Neural cell (in vitro differentiated cells): Measurements from ENCODE around the gene XRCC6. TPM values are rescaled to one million over a fixed set of nuclear protein-coding genes. Genes with fewer than 3 reads are reported as not detected.
A peak's percentile ranks its signal among the peaks of the same experiment; 100 is the strongest.
"Not testable (repeated sequence)": the region's sequence is repeated elsewhere in the genome, so short reads cannot be mapped to it uniquely, and the experiment has no call there.

ENCODE experiments used
- H2AFZ ChIP-seq: fragments of 200-600, 300-800 bp; sonication (generic), shearing (Covaris generic); 2 replicates; pipeline ENCODE4 v1.6.0; 2014; ENCODE audit warnings: low read depth, mild to moderate bottlenecking, antibody characterized with exemption, low read length, moderate library complexity
- H3F3A ChIP-seq: fragments of 200-600 bp; shearing (Covaris generic); 2 replicates; pipeline ENCODE4 v1.6.1; 2016; ENCODE audit warnings: mild to moderate bottlenecking, moderate library complexity, mixed read lengths, antibody characterized with exemption, low read length; ENCODE audit not compliant: insufficient read depth, poor library complexity, severe bottlenecking
- H3K27ac ChIP-seq: fragments of 200-600, 300-800 bp; sonication (generic), shearing (Covaris generic); 2 replicates; pipeline ENCODE4 v1.5.1; 2014; ENCODE audit warnings: mild to moderate bottlenecking, low read length, moderate library complexity
- H3K27me3 ChIP-seq: fragments of 300-800, 200-600 bp; sonication (generic), shearing (Covaris generic); 2 replicates; pipeline ENCODE4 v1.6.0; 2014; ENCODE audit warnings: mild to moderate bottlenecking, low read depth, low read length, moderate library complexity; ENCODE audit not compliant: insufficient read depth
- H3K36me3 ChIP-seq: fragments of 300-800, 200-600 bp; sonication (generic), shearing (Covaris generic); 2 replicates; pipeline ENCODE4 v1.5.1; 2014; ENCODE audit warnings: mild to moderate bottlenecking, antibody characterized with exemption, low read length, moderate library complexity; ENCODE audit not compliant: insufficient read depth
- H3K4me2 ChIP-seq: fragments of 300-800, 200-600 bp; sonication (generic), shearing (Covaris generic); 2 replicates; pipeline ENCODE4 v1.6.0; 2014; ENCODE audit warnings: mild to moderate bottlenecking, low read length
- H3K4me3 ChIP-seq: fragments of 300-800, 200-600 bp; sonication (generic), shearing (Covaris generic); 2 replicates; pipeline ENCODE4 v1.5.1; 2014; ENCODE audit warnings: mild to moderate bottlenecking, low read length, moderate library complexity
- H3K79me2 ChIP-seq: fragments of 200-600 bp; shearing (Covaris generic); replicated peaks from 2 replicates; pipeline ENCODE4 v1.6.0; 2014; ENCODE audit warnings: mild to moderate bottlenecking, low read length, moderate library complexity; ENCODE audit not compliant: insufficient read depth
- H3K9ac ChIP-seq: fragments of 300-800, 200-600 bp; sonication (generic), shearing (Covaris generic); 2 replicates; pipeline ENCODE4 v1.6.1; 2016; ENCODE audit warnings: mild to moderate bottlenecking, low read length, mixed read lengths
- H3K9me2 ChIP-seq: fragments of 200-600 bp; shearing (Covaris generic); 2 replicates; pipeline ENCODE4 v1.6.1; 2016; ENCODE audit warnings: mild to moderate bottlenecking, low read length, mixed read lengths; ENCODE audit not compliant: insufficient read depth
- H3K9me3 ChIP-seq: fragments of 200-600, 300-800 bp; sonication (generic), shearing (Covaris generic); 2 replicates; pipeline ENCODE4 v1.6.1; 2016; ENCODE audit warnings: mild to moderate bottlenecking, mixed run types, low read length, moderate library complexity, mixed read lengths
- H4K20me1 ChIP-seq: fragments of 200-600 bp; shearing (Covaris generic); 2 replicates; pipeline ENCODE4 v1.6.1; 2016; ENCODE audit warnings: mild to moderate bottlenecking, mixed run types; ENCODE audit not compliant: insufficient read depth
- EP300 ChIP-seq: fragments of 450-650 bp; conservative IDR thresholded peaks from 2 replicates; pipeline ENCODE4 v1.6.1; 2014; ENCODE audit warnings: antibody characterized with exemption, mild to moderate bottlenecking, moderate library complexity; ENCODE audit not compliant: poor library complexity, severe bottlenecking
- EZH2 ChIP-seq: fragments of 200-600, 300-800 bp; shearing (Covaris generic), sonication (generic); IDR thresholded peaks from 2 replicates; pipeline ENCODE4 v1.6.1; 2014; ENCODE audit warnings: antibody characterized with exemption, low read length, borderline replicate concordance, mild to moderate bottlenecking; ENCODE audit not compliant: insufficient read depth, poor library complexity, severe bottlenecking
- MXI1 ChIP-seq: fragments of 450-650 bp; conservative IDR thresholded peaks from 2 replicates; pipeline ENCODE4 v1.6.1; 2014; ENCODE audit warnings: antibody characterized with exemption, mild to moderate bottlenecking; ENCODE audit not compliant: poor library complexity, severe bottlenecking
- POLR2AphosphoS5 ChIP-seq: IDR thresholded peaks from 2 replicates; pipeline ENCODE4 v1.6.1; 2012
- RAD21 ChIP-seq: fragments of 450-650 bp; conservative IDR thresholded peaks from 2 replicates; pipeline ENCODE4 v1.6.1; 2014; ENCODE audit warnings: antibody characterized with exemption, mild to moderate bottlenecking, moderate library complexity
- SMC3 ChIP-seq: fragments of 450-650 bp; conservative IDR thresholded peaks from 2 replicates; pipeline ENCODE4 v1.6.1; 2014; ENCODE audit warnings: antibody characterized with exemption, mild to moderate bottlenecking, moderate library complexity; ENCODE audit not compliant: poor library complexity
- TAF1 ChIP-seq: IDR thresholded peaks from 2 replicates; pipeline ENCODE4 v1.6.1; 2012; ENCODE audit warnings: low read depth
- polyA minus RNA-seq: library from RNA; depleted of rRNA, polyadenylated mRNA; stranded (reverse); fragments of >200 nt; gene quantifications from 2 replicates; pipeline ENCODE4 v1.2.3, GENCODE V29; 2014
- polyA plus RNA-seq: library from polyadenylated mRNA; depleted of rRNA; stranded (reverse); fragments of >200 nt; gene quantifications from 2 replicates; pipeline ENCODE4 v1.2.3, GENCODE V29; 2014
- TF ChIP-seq, protein P1 (sequence below): fragments of 450-650 bp; IDR thresholded peaks from 2 replicates; pipeline ENCODE4 v1.5.1; 2014; ENCODE audit warnings: antibody characterized with exemption, mild to moderate bottlenecking, moderate library complexity; ENCODE audit not compliant: poor library complexity, severe bottlenecking
- TF ChIP-seq, protein P2 (sequence below): IDR thresholded peaks from 2 replicates; pipeline ENCODE4 v1.6.1; 2012; ENCODE audit warnings: borderline replicate concordance

XRCC6 gene
- 397 and 398 TPM in 2 replicates for polyA plus RNA-seq
- 271 and 280 TPM in 2 replicates for polyA minus RNA-seq

DNA sequence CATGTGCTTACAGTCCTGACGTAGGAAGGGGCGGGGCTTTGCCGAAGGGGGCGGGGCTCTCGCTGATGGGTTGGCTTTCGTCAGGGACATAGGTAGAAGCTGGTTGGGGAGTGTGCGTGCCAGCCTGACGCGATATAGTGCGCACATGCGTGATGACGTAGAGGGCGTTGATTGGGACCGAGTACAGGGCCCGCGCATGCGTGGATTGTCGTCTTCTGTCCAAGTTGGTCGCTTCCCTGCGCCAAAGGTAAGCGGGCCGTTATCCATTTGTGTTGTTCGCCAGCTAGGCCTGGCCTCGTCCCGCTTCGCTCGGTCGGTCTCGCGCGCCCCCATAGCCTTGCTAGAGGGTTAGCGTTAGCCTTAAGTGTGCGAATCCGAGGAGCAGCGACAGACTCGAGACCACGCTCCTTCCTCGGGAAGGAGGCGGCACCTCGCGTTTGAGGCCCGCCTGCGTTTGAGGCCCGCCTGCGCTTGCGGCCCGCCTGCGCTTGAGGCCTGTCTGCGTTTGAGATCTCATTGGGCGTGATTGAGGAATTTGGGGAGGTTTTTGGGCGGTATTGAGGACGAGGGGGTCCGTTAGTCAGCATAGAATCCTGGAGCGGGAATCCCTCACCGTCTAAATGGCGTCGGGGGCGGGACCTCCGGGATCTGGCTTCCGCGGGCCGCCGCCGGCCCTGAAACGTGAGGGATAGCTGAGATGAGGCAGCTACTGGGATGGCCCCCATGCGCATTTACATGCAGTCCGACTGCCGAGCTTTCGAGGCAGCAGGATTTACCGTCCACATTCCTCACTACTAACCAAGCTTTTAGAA is at the start of gene XRCC6:
Gene XRCC6, plus strand, starts transcription at position 197 of the 812 bp plus-strand sequence. CDS start 710 bp downstream, outside the sequence.
- Histone ChIP-seq H3F3A (peaks cover 9% of the 10 kb centered on the region), H4K20me1 (no peaks in the 10 kb centered on the region), H3K4me2 (peak within 1 kb of the TSS; percentile 93), H3K36me3 (no peaks in the 10 kb centered on the region), H3K79me2 (peaks cover 30% of the 10 kb centered on the region), H3K27ac (peak within 1 kb of the TSS; percentile 97), H3K9me3 (no peaks in the 10 kb centered on the region), H3K4me3 (peak within 1 kb of the TSS; percentile 78), H3K9me2 (no peaks in the 10 kb centered on the region), H3K9ac (peak within 1 kb of the TSS; percentile 96), H2AFZ (peak within 1 kb of the TSS; percentile 91), H3K27me3 (no peaks in the 10 kb centered on the region)
- TF ChIP-seq RAD21 (peak; percentile 43), EP300 (peak; percentile 50), MXI1 (peak; percentile 90), TAF1 (peak; percentile 86), EZH2 (no peak), POLR2AphosphoS5 (peak; percentile 99), SMC3 (peak; percentile 44)
- TF ChIP-seq, protein P1, sequence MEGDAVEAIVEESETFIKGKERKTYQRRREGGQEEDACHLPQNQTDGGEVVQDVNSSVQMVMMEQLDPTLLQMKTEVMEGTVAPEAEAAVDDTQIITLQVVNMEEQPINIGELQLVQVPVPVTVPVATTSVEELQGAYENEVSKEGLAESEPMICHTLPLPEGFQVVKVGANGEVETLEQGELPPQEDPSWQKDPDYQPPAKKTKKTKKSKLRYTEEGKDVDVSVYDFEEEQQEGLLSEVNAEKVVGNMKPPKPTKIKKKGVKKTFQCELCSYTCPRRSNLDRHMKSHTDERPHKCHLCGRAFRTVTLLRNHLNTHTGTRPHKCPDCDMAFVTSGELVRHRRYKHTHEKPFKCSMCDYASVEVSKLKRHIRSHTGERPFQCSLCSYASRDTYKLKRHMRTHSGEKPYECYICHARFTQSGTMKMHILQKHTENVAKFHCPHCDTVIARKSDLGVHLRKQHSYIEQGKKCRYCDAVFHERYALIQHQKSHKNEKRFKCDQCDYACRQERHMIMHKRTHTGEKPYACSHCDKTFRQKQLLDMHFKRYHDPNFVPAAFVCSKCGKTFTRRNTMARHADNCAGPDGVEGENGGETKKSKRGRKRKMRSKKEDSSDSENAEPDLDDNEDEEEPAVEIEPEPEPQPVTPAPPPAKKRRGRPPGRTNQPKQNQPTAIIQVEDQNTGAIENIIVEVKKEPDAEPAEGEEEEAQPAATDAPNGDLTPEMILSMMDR: peak; percentile 30
- TF ChIP-seq, protein P2, sequence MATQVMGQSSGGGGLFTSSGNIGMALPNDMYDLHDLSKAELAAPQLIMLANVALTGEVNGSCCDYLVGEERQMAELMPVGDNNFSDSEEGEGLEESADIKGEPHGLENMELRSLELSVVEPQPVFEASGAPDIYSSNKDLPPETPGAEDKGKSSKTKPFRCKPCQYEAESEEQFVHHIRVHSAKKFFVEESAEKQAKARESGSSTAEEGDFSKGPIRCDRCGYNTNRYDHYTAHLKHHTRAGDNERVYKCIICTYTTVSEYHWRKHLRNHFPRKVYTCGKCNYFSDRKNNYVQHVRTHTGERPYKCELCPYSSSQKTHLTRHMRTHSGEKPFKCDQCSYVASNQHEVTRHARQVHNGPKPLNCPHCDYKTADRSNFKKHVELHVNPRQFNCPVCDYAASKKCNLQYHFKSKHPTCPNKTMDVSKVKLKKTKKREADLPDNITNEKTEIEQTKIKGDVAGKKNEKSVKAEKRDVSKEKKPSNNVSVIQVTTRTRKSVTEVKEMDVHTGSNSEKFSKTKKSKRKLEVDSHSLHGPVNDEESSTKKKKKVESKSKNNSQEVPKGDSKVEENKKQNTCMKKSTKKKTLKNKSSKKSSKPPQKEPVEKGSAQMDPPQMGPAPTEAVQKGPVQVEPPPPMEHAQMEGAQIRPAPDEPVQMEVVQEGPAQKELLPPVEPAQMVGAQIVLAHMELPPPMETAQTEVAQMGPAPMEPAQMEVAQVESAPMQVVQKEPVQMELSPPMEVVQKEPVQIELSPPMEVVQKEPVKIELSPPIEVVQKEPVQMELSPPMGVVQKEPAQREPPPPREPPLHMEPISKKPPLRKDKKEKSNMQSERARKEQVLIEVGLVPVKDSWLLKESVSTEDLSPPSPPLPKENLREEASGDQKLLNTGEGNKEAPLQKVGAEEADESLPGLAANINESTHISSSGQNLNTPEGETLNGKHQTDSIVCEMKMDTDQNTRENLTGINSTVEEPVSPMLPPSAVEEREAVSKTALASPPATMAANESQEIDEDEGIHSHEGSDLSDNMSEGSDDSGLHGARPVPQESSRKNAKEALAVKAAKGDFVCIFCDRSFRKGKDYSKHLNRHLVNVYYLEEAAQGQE: peak; percentile 94

GRCh38 chr22:41571786-41572185 is 49.3 kb upstream of the XRCC6 start:
- TF ChIP-seq, protein P1: no peak
- no peak for TF ChIP-seq EZH2
- TF ChIP-seq TAF1: no peak
- TF ChIP-seq POLR2AphosphoS5: no peak
- no peak for TF ChIP-seq SMC3
- no peak for TF ChIP-seq RAD21
- TF ChIP-seq, protein P2: no peak
- no peak for TF ChIP-seq MXI1
- TF ChIP-seq EP300: no peak
- Histone ChIP-seq H2AFZ (no peak overlapping the region), H3K4me3 (no peak overlapping the region), H3K9ac (no peak overlapping the region), H3F3A (no peaks in the 10 kb centered on the region), H3K9me3 (no peaks in the 10 kb centered on the region), H3K27me3 (no peaks in the 10 kb centered on the region), H3K27ac (no peak overlapping the region), H4K20me1 (no peaks in the 10 kb centered on the region), H3K9me2 (no peaks in the 10 kb centered on the region), H3K36me3 (no peaks in the 10 kb centered on the region), H3K79me2 (no peaks in the 10 kb centered on the region), H3K4me2 (no peak overlapping the region)

DNA sequence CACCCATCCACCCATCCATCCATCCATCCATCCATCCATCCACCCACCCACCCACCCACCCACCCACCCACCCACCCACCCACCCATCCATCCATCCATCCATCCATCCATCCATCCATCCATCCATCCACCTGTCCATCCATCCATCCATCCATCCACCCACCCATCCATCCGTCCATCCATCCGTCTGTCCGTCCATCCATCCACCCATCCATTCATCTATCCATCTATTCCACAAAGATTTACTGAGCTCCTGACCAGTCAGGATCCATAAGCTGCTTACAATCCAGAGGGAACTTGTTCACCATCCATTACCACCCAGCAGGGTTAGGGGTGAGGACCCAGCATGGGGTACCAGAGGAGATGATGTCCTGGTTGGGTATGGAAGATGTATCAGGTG is 48.8 kb upstream of the XRCC6 start:
- not testable (repeated sequence) for H3K9ac ChIP-seq, H3K4me3 ChIP-seq, H3F3A ChIP-seq, H3K27ac ChIP-seq, H3K4me2 ChIP-seq, H3K27me3 ChIP-seq, H3K9me2 ChIP-seq, H3K79me2 ChIP-seq, H2AFZ ChIP-seq, H3K9me3 ChIP-seq, H3K36me3 ChIP-seq, H4K20me1 ChIP-seq
